ENCODE results near the gene PHACTR2.

The PHACTR2 gene

DNA sequence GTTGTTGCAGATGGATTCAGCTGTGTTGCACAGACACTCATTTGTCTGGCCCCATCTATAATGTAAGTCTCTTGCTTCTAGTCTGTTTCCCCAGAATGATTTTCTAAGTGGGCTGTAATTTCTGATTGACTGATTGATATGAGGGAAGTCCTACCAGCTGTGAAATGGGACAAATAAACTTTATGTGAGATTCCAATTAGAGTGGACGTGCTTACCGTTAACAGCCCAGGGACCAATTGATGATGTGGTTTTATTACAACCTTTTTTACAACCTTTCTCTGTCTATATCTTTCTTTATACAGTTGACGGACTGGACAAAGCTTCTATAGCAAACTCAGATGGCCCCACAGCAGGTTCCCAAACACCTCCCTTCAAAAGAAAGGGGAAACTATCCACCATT, 33.9 kb downstream of the PHACTR2 start:
- Histone ChIP-seq H3K4me3 (ENCODE audit: low read depth in 1 of 2, low read length in 1 of 2) (no peak overlapping the region), H3K27ac (no peak overlapping the region), H3K27me3 (no peaks in the 10 kb centered on the region), H3K9me3 (no peaks in the 10 kb centered on the region), H3K36me3 (peaks cover 11% of the 10 kb centered on the region), H3K4me1 (ENCODE audit: control insufficient read depth in 1 of 2, insufficient read depth in 1 of 2, low read depth in 1 of 2, low read length in 1 of 2) (peaks cover 21 to 22% of the 10 kb centered on the region in 2 experiments)
- TF ChIP-seq, protein P1, sequence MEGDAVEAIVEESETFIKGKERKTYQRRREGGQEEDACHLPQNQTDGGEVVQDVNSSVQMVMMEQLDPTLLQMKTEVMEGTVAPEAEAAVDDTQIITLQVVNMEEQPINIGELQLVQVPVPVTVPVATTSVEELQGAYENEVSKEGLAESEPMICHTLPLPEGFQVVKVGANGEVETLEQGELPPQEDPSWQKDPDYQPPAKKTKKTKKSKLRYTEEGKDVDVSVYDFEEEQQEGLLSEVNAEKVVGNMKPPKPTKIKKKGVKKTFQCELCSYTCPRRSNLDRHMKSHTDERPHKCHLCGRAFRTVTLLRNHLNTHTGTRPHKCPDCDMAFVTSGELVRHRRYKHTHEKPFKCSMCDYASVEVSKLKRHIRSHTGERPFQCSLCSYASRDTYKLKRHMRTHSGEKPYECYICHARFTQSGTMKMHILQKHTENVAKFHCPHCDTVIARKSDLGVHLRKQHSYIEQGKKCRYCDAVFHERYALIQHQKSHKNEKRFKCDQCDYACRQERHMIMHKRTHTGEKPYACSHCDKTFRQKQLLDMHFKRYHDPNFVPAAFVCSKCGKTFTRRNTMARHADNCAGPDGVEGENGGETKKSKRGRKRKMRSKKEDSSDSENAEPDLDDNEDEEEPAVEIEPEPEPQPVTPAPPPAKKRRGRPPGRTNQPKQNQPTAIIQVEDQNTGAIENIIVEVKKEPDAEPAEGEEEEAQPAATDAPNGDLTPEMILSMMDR (IDR thresholded peaks at IDR 0.05): no peak

DNA sequence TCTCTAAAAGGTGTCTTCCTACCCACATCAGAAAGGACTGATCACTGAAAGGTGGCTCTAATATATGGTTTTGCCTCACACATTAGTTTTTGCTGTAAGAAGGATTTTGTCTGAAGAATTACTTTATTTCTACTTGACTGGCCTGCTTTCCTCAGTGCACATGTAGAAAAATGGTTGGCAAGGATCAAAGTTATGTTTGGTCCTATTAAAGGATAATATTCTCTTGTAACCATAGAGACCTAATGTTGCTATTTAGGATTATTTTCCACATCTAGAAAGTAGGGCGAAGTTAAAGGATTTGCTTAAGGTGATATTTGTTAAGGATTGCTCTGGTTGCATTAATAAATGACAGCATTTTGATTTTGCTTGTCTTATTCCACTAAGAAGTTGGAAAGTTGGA, 40.7 kb downstream of the PHACTR2 start:
- H3K4me3 ChIP-seq (ENCODE audit: low read depth in 1 of 2, low read length in 1 of 2): no peak overlapping the region
- no peaks in the 10 kb centered on the region for H3K27me3 ChIP-seq
- TF ChIP-seq, protein P1 (IDR thresholded peaks at IDR 0.05): no peak
- H3K4me1 ChIP-seq (ENCODE audit: control insufficient read depth in 1 of 2, insufficient read depth in 1 of 2, low read depth in 1 of 2, low read length in 1 of 2): peaks cover 0 to 7% of the 10 kb centered on the region in 2 experiments
- H3K36me3 ChIP-seq: peaks cover 15% of the 10 kb centered on the region
- H3K27ac ChIP-seq: peak overlapping the region; percentile 38
- H3K9me3 ChIP-seq: no peaks in the 10 kb centered on the region

DNA sequence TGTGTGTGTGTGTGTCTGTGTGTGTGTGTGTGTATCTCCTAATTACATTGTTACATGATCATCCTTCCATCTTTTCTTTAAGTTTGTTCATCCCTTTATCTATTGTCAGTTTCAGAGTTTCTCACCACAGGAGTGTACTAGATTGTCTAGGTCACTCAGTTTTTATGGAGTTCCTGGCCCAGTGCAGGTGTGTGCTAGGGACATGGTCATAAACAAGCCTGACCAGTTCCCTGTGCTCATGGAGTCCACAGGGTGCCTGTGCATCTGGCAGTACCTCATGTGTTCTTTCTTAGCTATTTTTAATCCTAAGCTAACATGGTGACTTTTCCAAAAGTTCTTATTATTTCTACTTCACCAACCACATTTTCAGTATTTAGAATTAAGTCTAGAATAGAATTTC, 43.9 kb downstream of the PHACTR2 start:
- TF ChIP-seq, protein P1 (IDR thresholded peaks at IDR 0.05): no peak
- H3K36me3 ChIP-seq: peaks cover 8% of the 10 kb centered on the region
- H3K9me3 ChIP-seq: no peaks in the 10 kb centered on the region
- no peak overlapping the region for H3K27ac ChIP-seq
- no peaks in the 10 kb centered on the region for H3K27me3 ChIP-seq
- no peak overlapping the region for H3K4me3 ChIP-seq (ENCODE audit: low read depth in 1 of 2, low read length in 1 of 2)
- peaks cover 0 to 7% of the 10 kb centered on the region in 2 experiments for H3K4me1 ChIP-seq (ENCODE audit: control insufficient read depth in 1 of 2, insufficient read depth in 1 of 2, low read depth in 1 of 2, low read length in 1 of 2)

DNA sequence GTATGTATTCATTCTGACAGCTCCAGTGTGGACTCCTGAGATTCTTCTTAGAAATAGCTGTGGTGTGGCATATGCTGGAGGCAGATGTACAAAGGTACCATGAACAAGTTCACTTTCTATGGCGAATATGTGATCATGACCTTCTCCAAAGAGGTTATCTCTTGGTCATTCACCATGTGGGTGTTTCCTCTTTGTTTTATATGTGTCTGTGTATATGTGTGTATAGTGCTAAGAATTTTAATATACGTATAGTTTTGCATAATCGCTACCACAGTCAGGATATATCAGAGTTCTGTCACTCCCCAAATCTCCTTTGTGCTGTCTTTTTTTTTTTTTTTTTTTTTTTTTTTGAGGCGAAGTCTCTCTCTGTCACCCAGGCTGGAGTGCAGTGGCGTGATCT, 47.1 kb downstream of the PHACTR2 start:
- H3K4me1 ChIP-seq (ENCODE audit: control insufficient read depth in 1 of 2, insufficient read depth in 1 of 2, low read depth in 1 of 2, low read length in 1 of 2): peaks cover 0 to 6% of the 10 kb centered on the region in 2 experiments
- H3K4me3 ChIP-seq (ENCODE audit: low read depth in 1 of 2, low read length in 1 of 2): no peak overlapping the region
- H3K36me3 ChIP-seq: peaks cover 6% of the 10 kb centered on the region
- H3K27me3 ChIP-seq: no peaks in the 10 kb centered on the region
- H3K27ac ChIP-seq: no peak overlapping the region
- TF ChIP-seq, protein P1 (IDR thresholded peaks at IDR 0.05): no peak
- H3K9me3 ChIP-seq: no peaks in the 10 kb centered on the region

DNA sequence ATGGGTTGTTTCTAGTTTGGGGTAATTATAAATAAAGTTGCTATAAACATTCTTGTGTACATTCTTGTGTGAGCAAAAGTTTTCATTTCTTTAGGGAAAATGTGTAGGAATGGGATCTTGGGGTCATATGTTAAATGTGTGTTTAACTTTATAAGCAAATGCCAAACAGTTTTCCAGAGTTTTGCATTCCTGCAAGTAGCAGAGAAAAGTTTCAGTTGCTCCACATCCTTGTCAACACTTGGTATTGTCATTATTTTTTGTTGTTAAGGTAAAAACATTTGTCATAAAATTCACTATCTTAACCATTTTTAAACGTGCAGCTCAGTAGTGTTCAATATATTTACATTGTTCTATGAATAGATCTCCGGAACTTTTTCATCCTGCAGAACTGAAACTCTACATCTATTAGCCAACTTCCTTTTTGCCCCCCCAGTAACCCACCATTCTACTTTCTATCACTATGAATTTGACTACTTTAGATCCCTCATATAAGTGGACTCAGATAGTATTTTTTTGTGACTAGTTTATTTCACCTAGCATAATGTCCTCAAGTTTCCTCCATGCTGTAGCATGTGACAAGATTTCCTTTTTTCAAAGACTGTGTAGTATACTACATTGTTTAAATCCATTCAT, 48.4 kb downstream of the PHACTR2 start:
- Histone ChIP-seq H3K36me3 (peaks cover 6% of the 10 kb centered on the region), H3K4me1 (ENCODE audit: control insufficient read depth in 1 of 2, insufficient read depth in 1 of 2, low read depth in 1 of 2, low read length in 1 of 2) (no peaks in the 10 kb centered on the region), H3K4me3 (ENCODE audit: low read depth in 1 of 2, low read length in 1 of 2) (no peak overlapping the region), H3K9me3 (no peaks in the 10 kb centered on the region), H3K27me3 (no peaks in the 10 kb centered on the region), H3K27ac (no peak overlapping the region)
- TF ChIP-seq, protein P1 (IDR thresholded peaks at IDR 0.05): no peak

Data from neutrophil (primary cell).